ENCODE measurements around the gene PTEN. TPM values are rescaled to one million over a fixed set of nuclear protein-coding genes. Genes with fewer than 3 reads are reported as not detected.

Gene PTEN
- total RNA-seq, 1 experiment from 2014 or later: 58.7 TPM

GRCh38 chr10:88017781-88018180, 154.4 kb downstream of the PTEN start:
- H3K27ac ChIP-seq (ENCODE audit: low read depth, low read length): no peak overlapping the region
- no peak overlapping the region for H3K4me3 ChIP-seq (replicated peaks in 1 of 2; ENCODE audit: low read depth in 1 of 2, low read length in 2 of 2)
- H3K36me3 ChIP-seq (ENCODE audit: control insufficient read depth in 1 of 2, insufficient read depth in 2 of 2, low read length in 2 of 2): no peaks in the 10 kb centered on the region
- CTCF ChIA-PET: no interaction called here
- no peaks in the 10 kb centered on the region for H3K79me2 ChIP-seq (ENCODE audit: insufficient read depth, low read length)
- ATAC-seq: no peak
- no peak overlapping the region for H3K9ac ChIP-seq (ENCODE audit: low read length)
- H3K9me2 ChIP-seq (ENCODE audit: insufficient read depth): no peaks in the 10 kb centered on the region
- no peaks in the 10 kb centered on the region for H3K9me3 ChIP-seq (ENCODE audit: control insufficient read depth in 1 of 2, insufficient read depth in 1 of 2, low read depth in 1 of 2, low read length in 2 of 2)
- H3K27me3 ChIP-seq (ENCODE audit: insufficient read depth, low read length): no peaks in the 10 kb centered on the region
- no TSS peak for BruUV-seq (replicated peaks)
- no peak overlapping the region for H2AFZ ChIP-seq (ENCODE audit: low read depth, low read length, poor library complexity, severe bottlenecking)
- no peaks in the 10 kb centered on the region for H3K4me1 ChIP-seq (ENCODE audit: control insufficient read depth in 1 of 2, insufficient read depth in 2 of 2, low read length in 2 of 2)
- TF ChIP-seq CBX3 (IDR thresholded peaks at IDR 0.05; ENCODE audit: low read depth): no peak
- TF ChIP-seq POLR2A (IDR thresholded peaks at IDR 0.05; ENCODE audit: borderline replicate concordance, extremely low read depth, insufficient read depth, insufficient read length): no peak
- no peak for TF ChIP-seq EZH2 (IDR thresholded peaks at IDR 0.05)
- TF ChIP-seq SRF (IDR thresholded peaks at IDR 0.05; ENCODE audit: low read depth): no peak
- no peak for TF ChIP-seq ELF1 (IDR thresholded peaks at IDR 0.05; ENCODE audit: borderline replicate concordance, low read depth)
- RAD21 ChIA-PET (ENCODE audit: low non-redundant PET in 1 of 2, low total read pairs in 2 of 2, uncharacterized antibody in 2 of 2, unreplicated experiment in 2 of 2): no interaction called here
- intact Hi-C loops (cut with micrococcal nuclease): no loop called here
- no peak overlapping the region for H3K4me2 ChIP-seq (ENCODE audit: low read length)
- DNase-seq (ENCODE audit: low read depth, low spot score): no peak
- POLR2A ChIA-PET: no interaction called here
- no peaks in the 10 kb centered on the region for H4K20me1 ChIP-seq (ENCODE audit: insufficient read depth)

- Histone ChIP-seq H2AFZ (ENCODE audit: low read depth, low read length, poor library complexity, severe bottlenecking) (no peak overlapping the region), H3K4me2 (ENCODE audit: low read length) (no peak overlapping the region), H3K36me3 (ENCODE audit: control insufficient read depth in 1 of 2, insufficient read depth in 2 of 2, low read length in 2 of 2) (no peaks in the 10 kb centered on the region), H3K4me3 (replicated peaks in 1 of 2; ENCODE audit: low read depth in 1 of 2, low read length in 2 of 2) (no peak overlapping the region), H3K79me2 (ENCODE audit: insufficient read depth, low read length) (no peaks in the 10 kb centered on the region), H3K9ac (ENCODE audit: low read length) (no peak overlapping the region), H3K27ac (ENCODE audit: low read depth, low read length) (no peak overlapping the region), H3K9me3 (ENCODE audit: control insufficient read depth in 1 of 2, insufficient read depth in 1 of 2, low read depth in 1 of 2, low read length in 2 of 2) (no peaks in the 10 kb centered on the region), H3K9me2 (ENCODE audit: insufficient read depth) (no peaks in the 10 kb centered on the region), H4K20me1 (ENCODE audit: insufficient read depth) (no peaks in the 10 kb centered on the region), H3K27me3 (ENCODE audit: insufficient read depth, low read length) (no peaks in the 10 kb centered on the region), H3K4me1 (ENCODE audit: control insufficient read depth in 1 of 2, insufficient read depth in 2 of 2, low read length in 2 of 2) (no peaks in the 10 kb centered on the region)
- TF ChIP-seq JUND (IDR thresholded peaks at IDR 0.05) (no peak), CBX3 (IDR thresholded peaks at IDR 0.05; ENCODE audit: low read depth) (no peak), ATF3 (IDR thresholded peaks at IDR 0.05) (no peak), FOSL1 (IDR thresholded peaks at IDR 0.05; ENCODE audit: low read depth) (no peak), RAD21 (IDR thresholded peaks at IDR 0.05; ENCODE audit: low read depth) (no peak), POLR2AphosphoS5 (IDR thresholded peaks at IDR 0.05; ENCODE audit: low read depth, low read length) (no peak), ZNF274 (IDR thresholded peaks at IDR 0.05; ENCODE audit: low read depth, low read length) (no peak), SP1 (IDR thresholded peaks at IDR 0.05; ENCODE audit: low read depth) (no peak), SRF (IDR thresholded peaks at IDR 0.05; ENCODE audit: low read depth) (no peak), TCF7L2 (IDR thresholded peaks at IDR 0.05; ENCODE audit: borderline replicate concordance, extremely low read depth, insufficient read depth, insufficient read length) (no peak), YY1 (IDR thresholded peaks at IDR 0.05; ENCODE audit: extremely low read depth, insufficient replicate concordance, low read depth, low read length) (no peak), CTCF (IDR thresholded peaks at IDR 0.05 in 2 of 3, conservative IDR thresholded peaks at IDR 0.05 in 1 of 3; ENCODE audit: borderline replicate concordance in 1 of 3, insufficient read depth in 1 of 3, low read depth in 2 of 3, low read length in 2 of 3) (no peak), SIN3A (IDR thresholded peaks at IDR 0.05; ENCODE audit: low read depth) (no peak), REST (IDR thresholded peaks at IDR 0.05; ENCODE audit: low read depth) (no peak), EGR1 (IDR thresholded peaks at IDR 0.05; ENCODE audit: low read depth) (no peak), ELF1 (IDR thresholded peaks at IDR 0.05; ENCODE audit: borderline replicate concordance, low read depth) (no peak)
- ATAC-seq (no peak), DNase-seq (ENCODE audit: low read depth, low spot score) (no peak)
- POLR2A ChIA-PET: no interaction called here
- CTCF ChIA-PET: no interaction called here
- no TSS peak for BruUV-seq (replicated peaks)
- RAD21 ChIA-PET (ENCODE audit: low non-redundant PET in 1 of 2, low total read pairs in 2 of 2, uncharacterized antibody in 2 of 2, unreplicated experiment in 2 of 2): no interaction called here
- intact Hi-C loops (cut with micrococcal nuclease): no loop called here
Measured at GRCh38 chr10:88019753-88020152, 156.3 kb downstream of the PTEN start.
